ENCODE measurements around the gene ZNF783.

DNA sequence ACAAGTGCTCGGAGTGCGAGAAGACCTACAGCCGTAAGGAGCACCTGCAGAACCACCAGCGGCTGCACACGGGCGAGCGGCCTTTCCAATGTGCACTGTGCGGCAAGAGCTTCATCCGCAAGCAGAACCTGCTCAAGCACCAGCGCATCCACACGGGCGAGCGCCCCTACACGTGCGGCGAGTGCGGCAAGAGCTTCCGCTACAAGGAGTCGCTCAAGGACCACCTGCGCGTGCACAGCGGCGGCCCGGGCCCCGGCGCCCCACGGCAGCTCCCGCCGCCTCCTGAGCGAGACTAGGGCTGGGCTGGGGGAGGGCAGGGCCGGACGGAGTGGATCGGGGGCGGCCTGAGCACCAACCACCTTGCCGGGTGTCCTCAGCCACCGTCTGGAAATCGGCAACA is 37.6 kb upstream of the ZNF783 start:
- TF ChIP-seq ZNF274 (IDR thresholded peaks at IDR 0.05; ENCODE audit: low read depth, low read length) = no peak
- no peak for TF ChIP-seq SUZ12 (IDR thresholded peaks at IDR 0.05; ENCODE audit: extremely low read depth, insufficient read depth, insufficient read length)
